GM19193 (cell line): ENCODE data around the gene ELP4.

Source experiments
- POLR2A ChIP-seq: IDR thresholded peaks from 4 replicates; pipeline ENCODE4 v1.6.1; 2011; ENCODE audit not compliant: insufficient read depth, insufficient read length; ENCODE audit errors: extremely low read depth

ELP4 gene

DNA sequence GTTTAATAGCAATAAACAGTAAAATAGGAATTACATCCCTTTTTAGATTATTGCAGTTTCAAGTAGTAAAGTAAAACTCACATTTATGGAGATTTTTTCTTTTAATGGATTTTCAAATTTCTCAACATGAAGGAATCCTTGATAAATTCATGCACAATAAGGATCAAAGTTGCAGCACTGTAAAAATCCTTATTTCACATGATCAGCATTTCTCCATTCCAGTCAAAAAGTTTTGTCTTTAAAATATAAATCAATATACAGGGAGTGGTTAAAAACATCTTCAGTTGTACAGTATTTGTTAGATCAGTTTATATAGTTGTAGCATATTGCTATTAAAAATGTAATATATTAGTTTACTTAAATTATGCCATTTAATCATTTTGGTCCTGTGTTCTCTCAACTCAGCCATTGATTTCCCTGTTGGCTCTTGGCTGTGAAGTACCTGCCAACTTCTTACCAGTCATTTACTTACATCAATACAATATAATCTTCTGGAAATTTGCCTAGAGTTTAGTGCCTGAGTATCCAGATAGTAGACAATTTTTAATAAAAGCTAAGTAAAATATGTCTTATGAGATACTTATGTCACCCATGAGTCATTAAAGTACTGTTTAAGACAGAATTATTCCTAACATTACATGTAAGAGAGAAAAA, 12.1 kb downstream of the ELP4 start:
- TF ChIP-seq POLR2A, result no peak

DNA sequence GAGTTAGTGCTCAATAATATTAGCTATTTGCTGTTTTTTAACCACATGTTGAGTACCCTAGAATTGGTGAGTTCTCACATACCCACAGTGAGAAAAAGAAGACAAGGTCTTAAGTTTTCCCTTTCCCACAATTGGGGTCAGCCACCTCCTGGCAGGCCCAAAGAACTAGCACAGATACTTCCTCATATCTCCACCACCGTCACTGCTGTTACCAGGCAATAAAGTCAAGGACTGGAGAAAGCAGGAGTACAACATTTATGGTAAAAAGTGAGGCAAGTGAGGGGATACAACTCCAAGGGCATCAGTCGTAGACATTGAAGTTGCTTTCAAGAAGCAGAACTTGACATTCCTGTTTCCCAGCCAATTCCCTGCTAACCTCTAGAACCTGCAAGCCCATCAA, 19.6 kb downstream of the ELP4 start:
- TF ChIP-seq POLR2A, result no peak

DNA sequence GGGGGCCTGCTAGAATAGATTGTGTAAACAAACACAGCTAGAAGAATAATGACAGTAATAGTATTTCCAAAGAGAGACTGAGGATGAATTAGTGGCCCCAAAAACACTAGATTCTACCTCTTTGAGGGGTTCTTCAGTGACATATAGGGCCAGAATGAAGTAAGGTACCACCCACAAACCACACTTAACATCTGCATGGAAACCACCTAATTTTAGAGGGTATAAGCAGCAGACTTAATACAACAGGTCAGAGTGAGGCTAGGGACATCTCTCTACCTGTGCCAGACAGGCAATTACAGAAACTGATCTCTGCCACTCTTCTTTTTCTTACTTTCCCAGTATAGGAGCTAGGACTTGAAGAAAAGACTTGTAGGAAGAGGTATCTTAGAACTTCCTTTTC, 20.1 kb downstream of the ELP4 start:
- TF ChIP-seq POLR2A, result no peak

DNA sequence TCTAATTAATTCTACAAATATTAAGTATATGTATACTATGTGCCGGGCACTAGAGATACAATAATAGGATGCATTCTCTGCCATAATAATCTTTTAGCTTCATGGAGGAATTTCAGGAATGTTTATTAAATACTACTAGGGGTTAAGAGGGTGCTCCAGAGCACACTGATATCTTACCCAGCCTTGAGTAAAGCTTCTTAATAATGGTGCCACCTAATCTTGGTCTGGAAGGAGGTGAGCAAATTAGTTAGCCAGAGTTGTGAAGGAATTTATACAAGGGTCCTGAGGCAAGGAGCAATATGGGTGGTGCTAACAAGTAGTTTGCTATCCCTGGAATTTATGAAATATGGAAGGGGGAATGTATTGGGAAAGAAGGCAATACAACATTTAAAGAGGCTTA, 21.7 kb downstream of the ELP4 start:
- TF ChIP-seq POLR2A, result no peak

DNA sequence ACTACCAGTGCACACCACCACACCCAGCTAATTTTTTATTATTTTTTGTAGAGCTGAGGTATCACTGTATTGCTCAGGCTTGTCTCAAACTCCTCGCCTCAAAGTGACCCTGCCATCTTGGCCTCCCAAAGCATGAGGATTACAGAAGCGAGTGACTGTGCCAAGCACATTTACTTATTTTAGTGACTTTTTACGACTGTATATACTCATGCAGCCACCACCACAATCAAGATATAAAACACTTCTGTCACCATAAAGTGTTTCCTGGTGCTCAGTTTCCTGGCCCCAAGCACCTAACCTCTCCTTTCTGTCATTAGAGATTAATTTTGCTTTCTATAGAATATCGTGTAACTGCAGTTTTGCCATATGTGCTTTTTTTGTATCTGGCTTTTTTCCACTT, 25.9 kb downstream of the ELP4 start:
- TF ChIP-seq POLR2A, result no peak

DNA sequence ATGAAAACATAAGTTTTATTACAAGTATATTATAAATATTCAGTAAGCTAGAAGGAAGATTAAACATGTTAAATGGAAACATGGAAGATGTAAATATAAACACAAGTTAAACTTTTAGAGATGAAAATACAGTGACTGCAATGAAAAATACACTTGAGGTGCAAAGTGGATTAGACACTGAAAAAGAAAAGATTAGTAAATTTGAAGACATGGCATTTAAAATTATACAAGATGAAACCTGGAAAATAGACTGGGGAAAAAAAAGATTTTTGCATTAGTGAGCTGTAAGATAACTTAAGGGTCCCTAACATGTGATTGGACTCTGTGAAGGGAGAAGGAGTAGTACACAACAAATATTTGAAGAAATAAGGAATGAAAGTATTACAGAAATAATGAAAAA, 33.3 kb downstream of the ELP4 start:
- TF ChIP-seq POLR2A, result no peak

DNA sequence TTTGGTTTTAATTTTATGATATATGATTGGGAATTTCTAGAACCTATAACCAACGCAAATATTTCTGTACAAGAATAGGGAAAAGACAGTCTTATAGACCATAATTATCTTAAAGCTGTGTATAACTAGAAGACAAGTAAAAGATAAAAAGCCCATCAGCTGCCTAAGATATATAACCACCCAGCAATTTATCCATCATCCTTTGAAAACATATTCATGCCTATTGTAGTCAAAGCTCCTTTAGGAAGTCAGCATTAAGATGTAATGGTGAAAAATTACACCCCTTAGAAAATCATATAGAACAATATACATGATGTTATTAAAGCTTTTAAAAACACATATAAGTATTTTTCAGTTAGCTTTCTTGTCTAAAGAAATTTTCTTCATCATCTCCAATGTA, 46.4 kb downstream of the ELP4 start:
- TF ChIP-seq POLR2A, result no peak

DNA sequence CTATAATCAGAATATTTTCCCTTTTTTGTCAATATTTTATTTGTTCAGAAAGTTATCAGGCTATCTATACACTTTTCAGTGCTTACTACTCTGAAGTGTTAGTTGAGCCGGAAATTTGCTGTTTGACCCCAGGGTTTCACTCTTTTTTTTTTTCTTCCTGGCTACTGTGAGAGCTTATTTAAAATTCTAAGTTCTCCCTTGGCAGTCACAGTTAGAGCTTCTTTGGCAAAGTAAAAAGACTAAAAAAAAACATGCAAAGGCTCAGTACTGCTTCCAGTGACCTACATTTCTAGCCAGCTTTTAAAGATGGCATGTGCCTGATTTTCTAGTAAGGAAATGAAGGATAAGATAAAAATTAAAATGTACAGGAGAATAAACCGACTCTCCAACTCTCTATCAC, 48.4 kb downstream of the ELP4 start:
- TF ChIP-seq POLR2A, result no peak

DNA sequence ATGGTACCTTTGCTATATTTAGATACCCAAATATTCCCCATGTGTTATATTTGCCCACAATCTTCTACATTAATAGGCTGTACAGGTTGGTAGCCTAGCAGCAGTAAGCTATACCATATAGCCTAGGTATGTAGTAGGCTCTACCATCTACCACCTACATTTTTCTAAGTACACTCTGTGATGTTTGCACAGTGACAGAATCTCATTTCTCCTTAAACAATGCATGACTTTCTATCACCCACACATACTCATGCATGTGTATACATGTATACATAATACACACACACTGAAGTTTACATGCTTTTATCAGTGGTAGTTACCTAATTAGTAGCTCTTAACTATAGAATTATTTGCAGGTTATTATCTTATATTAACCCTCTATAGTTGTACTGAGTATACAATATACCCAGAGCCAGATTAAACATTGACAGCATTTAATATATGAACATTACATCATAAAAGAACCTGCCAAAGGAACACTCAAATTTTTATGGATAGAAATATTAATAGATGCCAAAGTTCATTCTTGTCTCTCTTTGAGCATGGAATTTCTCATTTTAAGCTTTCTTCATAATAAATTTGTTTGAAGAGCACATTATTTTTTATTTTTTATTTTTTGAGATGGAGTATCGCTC, 51.4 kb downstream of the ELP4 start:
- no peak for TF ChIP-seq POLR2A

DNA sequence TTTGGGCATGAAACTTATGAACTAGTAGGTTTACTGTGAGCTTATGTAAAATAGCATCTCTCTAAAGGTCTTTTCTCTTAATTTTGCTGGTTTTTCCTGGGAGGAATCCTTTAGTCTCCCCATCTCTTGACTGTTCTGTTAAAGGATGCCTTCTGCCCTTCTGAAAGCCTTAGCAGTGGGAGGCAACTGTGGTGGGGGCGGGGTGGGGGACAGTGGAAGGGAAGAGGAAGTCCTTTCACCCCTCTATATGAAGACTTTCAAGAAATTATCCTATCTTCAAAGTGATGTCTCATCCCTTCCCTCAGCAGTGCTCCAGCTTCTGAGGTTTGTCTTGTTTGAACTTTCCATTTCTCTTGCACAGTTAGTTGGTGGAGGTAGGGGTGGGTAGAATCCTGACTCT, 73.1 kb downstream of the ELP4 start:
- TF ChIP-seq POLR2A, result no peak

DNA sequence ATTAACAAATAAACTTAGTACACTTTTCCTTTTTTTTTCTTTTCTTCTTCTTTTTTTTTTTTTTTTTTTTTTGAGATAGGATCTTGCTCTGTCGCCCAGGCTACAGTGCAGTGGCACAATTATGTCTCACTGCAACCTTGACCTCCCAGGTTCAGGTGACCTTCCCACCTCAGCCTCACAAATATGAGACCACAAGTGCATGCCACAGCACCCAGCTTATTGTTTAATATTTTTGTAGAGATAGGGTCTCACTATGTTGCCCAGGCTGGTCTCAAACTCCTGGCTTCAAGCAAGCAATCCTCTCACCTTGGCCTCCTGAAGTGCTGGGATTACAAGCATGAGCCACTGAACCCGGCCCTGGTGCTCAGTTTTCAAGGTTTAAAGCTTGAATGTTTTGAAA, 88.9 kb downstream of the ELP4 start:
- TF ChIP-seq POLR2A, result no peak

DNA sequence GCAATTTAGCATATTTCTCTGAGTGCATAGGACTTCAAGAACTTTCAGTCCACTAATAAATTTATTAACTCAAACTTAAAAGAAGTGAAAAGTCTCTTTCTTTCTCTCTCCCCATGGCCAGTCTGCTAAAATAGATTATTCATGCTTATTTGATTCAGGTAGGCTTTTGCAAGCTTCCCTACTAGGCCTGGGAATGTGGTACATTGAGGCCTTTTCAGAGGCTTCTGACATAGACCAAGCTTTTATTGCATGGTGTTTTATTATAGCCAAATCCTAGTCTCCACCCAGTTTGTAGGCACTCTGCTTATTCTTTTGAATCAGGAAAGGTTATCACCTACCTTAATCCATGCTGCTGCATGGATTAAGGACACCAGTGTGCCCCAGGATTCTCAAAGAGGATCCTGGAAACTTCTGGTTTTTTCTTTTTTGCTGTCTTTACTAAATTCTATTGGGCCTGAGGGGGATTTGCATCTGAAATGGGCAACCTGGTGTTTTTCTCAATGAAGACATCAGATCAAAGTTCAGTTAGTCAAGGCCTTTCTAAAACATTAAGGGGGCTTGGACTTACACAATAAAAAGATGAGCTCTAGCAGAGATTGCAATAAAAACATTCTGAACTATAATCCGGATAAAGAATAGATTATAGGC, 92.2 kb downstream of the ELP4 start:
- no peak for TF ChIP-seq POLR2A

DNA sequence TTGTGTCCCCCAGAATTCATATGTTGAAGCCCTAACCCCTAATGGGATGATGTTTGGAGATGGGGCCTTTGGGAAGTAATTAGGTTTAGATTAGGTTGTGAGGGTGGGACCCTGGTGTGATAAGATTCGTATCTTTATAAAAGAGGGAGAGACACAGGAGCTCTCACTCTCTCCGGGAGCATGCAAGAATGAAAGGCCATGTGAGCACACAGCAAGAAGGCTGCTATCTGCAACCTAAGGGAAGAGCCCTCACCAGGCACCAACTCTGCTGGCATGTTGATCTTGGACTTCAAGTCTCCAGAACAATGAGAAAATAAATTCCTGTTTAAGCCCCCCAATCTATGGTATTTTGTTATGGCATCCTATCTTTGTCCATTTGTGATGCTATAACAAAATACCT, 97.3 kb downstream of the ELP4 start:
- TF ChIP-seq POLR2A, result no peak

DNA sequence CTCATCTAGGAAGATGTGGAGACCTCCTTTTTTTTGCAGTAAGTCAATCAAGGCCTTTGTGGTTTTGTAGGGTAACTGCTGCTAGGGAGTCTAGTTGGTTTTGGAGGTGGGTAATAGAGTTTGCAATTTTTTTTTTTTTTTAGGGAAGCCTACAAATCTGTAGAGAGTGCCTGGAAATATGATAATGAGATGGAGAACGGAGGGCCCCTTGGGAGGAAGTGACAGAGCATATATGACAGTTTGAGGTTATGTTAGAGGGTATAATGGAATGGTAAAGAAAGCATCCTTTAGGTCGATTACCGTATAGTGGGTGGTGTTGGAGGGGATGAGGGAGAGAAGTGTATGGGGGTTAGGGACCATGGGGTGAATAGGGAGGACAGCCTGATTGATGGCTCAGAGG, 98.3 kb downstream of the ELP4 start:
- TF ChIP-seq POLR2A, result no peak

DNA sequence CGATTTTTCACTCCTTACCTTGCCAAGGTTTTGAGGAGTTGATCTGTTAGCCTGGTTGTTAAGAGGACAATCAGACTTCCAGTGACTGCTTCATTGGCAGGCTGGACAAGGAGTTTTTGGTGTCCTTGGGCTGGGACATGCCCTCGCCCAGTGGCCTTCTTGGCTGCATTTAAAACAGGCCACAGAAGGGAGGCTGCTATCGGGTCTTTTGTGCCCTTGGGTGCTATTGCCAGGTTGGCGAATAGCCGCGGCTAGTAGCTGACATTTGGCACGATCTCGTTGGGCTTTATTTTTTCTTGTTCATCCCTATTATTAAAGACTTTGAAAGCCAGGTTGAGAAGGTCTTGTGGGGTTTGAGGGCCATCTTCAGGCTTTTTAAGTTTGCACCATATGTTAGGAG, 99.4 kb downstream of the ELP4 start:
- no peak for TF ChIP-seq POLR2A

DNA sequence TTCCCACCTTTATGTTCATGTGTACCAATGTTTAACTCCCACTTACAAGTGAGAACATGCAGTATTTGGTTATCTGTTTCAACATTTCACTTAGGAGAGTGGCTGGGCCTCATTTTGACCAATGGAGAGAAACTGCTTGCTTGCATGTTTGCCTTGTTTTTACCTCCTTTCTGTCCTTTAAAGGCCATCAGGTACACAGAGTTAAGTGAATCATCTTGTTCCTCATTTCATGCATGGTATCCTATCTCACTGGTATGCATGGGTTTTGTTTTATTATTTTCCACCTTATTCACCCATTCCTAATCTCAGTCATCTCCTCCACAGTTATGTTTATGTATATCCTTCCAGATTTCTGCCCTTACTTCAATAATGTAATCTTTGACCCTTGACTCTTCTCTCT, 101.0 kb downstream of the ELP4 start:
- no peak for TF ChIP-seq POLR2A
